ENCODE measurements around the gene GARIN5A. TPM values are rescaled to one million over a fixed set of nuclear protein-coding genes. Genes with fewer than 3 reads are reported as not detected.

The GARIN5A gene
- total RNA-seq, 1 experiment from 2014 or later, result 8.2 TPM

DNA sequence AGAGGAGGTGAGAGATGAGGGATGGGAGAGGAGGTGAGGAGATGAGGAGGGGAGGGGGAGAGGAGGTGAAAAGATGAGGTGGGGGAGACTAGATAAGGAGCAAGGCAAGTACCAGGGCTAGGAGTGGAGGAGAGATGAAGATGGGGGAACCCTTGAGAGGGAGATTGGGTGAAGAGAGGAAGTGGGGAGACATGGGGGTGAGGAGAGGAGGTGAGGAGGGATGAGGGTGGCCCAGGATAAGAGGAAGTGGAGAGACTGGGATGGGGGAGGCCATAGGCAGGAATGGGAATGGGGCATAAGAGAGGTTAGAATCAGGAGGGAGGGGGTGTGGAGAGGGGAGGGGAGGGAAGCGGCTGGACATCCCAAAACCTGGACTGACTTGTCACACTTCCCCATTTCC is 17.0 kb downstream of the GARIN5A start:
- H3K4me3 Mint-ChIP-seq, result no peak overlapping the region

DNA sequence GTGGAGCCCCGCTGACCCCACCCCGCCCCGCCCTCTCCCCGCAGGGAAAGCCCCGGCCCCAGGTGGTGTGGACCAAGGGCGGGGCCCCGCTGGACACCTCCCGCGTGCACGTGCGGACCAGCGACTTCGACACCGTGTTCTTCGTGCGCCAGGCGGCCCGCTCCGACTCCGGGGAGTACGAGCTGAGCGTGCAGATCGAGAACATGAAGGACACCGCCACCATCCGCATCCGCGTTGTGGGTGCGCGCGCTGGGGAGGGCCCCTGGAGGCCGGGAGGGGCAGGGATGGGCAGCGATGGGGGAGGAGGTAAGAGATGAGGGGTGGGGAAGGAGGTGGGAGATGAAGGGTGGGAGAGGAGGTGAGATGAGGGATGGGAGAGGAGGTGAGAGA is 17.6 kb downstream of the GARIN5A start:
- ChIA-PET POLR2A (no interaction called here), CTCF (interaction anchor here (0.6 to 2.0 kb wide), 2 partner anchors 90 to 130 kb away, joined by 3 to 12 read pairs; partner anchors contain the start of gene KCNC3)
- DNase-seq (ENCODE audit: low spot score), result no peak
- Mint-ChIP-seq H3K27me3 (ENCODE audit: low read depth) (no peaks in the 10 kb centered on the region; the same call in 1 of the 2 replicates), H3K27ac (no peak overlapping the region), H3K9me3 (peaks cover 9% of the 10 kb centered on the region), H3K4me1 (no peaks in the 10 kb centered on the region), H3K4me3 (no peak overlapping the region), H3K36me3 (no peaks in the 10 kb centered on the region)
- ATAC-seq, result no peak
- TF ChIP-seq, protein P1, sequence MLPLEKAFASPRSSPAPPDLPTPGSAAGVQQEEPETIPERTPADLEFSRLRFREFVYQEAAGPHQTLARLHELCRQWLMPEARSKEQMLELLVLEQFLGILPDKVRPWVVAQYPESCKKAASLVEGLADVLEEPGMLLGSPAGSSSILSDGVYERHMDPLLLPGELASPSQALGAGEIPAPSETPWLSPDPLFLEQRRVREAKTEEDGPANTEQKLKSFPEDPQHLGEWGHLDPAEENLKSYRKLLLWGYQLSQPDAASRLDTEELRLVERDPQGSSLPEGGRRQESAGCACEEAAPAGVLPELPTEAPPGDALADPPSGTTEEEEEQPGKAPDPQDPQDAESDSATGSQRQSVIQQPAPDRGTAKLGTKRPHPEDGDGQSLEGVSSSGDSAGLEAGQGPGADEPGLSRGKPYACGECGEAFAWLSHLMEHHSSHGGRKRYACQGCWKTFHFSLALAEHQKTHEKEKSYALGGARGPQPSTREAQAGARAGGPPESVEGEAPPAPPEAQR (CRISPR knock-in tag; IDR thresholded peaks at IDR 0.05), result no peak
- no peak for TF ChIP-seq ZNF396 (CRISPR knock-in tag; IDR thresholded peaks at IDR 0.05; ENCODE audit: borderline replicate concordance)

More for the DNA sequence above, 17.0 kb downstream of the GARIN5A start:
- CTCF ChIA-PET, result interaction anchor here (0.6 to 1.8 kb wide), 5 partner anchors 25 to 147 kb away, joined by 3 to 30 read pairs (median 4); partner anchors contain the start of gene KCNC3
- no peaks in the 10 kb centered on the region for H3K36me3 Mint-ChIP-seq
- no peaks in the 10 kb centered on the region; the same call in 1 of the 2 replicates for H3K27me3 Mint-ChIP-seq (ENCODE audit: low read depth)
- H3K27ac Mint-ChIP-seq, result no peak overlapping the region
- POLR2A ChIA-PET, result no interaction called here
- peaks cover 9% of the 10 kb centered on the region for H3K9me3 Mint-ChIP-seq
- H3K4me1 Mint-ChIP-seq, result no peaks in the 10 kb centered on the region
- ATAC-seq (no peak), DNase-seq (ENCODE audit: low spot score) (no peak)
- TF ChIP-seq KAT7 (CRISPR knock-in tag; IDR thresholded peaks at IDR 0.05; ENCODE audit: borderline replicate concordance) (no peak), ZNF219 (CRISPR knock-in tag; IDR thresholded peaks at IDR 0.05; ENCODE audit: borderline replicate concordance) (no peak), GRHL2 (CRISPR knock-in tag; IDR thresholded peaks at IDR 0.05; ENCODE audit: insufficient replicate concordance, severe bottlenecking) (no peak), CBFB (CRISPR knock-in tag; IDR thresholded peaks at IDR 0.05; ENCODE audit: low read depth) (no peak)
- TF ChIP-seq, protein P2, sequence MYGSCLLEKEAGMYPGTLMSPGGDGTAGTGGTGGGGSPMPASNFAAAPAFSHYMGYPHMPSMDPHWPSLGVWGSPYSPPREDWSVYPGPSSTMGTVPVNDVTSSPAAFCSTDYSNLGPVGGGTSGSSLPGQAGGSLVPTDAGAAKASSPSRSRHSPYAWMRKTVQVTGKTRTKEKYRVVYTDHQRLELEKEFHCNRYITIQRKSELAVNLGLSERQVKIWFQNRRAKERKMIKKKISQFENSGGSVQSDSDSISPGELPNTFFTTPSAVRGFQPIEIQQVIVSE (CRISPR knock-in tag; IDR thresholded peaks at IDR 0.05; ENCODE audit: borderline replicate concordance), result no peak
- TF ChIP-seq, protein P3, sequence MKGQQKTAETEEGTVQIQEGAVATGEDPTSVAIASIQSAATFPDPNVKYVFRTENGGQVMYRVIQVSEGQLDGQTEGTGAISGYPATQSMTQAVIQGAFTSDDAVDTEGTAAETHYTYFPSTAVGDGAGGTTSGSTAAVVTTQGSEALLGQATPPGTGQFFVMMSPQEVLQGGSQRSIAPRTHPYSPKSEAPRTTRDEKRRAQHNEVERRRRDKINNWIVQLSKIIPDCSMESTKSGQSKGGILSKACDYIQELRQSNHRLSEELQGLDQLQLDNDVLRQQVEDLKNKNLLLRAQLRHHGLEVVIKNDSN (CRISPR knock-in tag; IDR thresholded peaks at IDR 0.05), result no peak

DNA sequence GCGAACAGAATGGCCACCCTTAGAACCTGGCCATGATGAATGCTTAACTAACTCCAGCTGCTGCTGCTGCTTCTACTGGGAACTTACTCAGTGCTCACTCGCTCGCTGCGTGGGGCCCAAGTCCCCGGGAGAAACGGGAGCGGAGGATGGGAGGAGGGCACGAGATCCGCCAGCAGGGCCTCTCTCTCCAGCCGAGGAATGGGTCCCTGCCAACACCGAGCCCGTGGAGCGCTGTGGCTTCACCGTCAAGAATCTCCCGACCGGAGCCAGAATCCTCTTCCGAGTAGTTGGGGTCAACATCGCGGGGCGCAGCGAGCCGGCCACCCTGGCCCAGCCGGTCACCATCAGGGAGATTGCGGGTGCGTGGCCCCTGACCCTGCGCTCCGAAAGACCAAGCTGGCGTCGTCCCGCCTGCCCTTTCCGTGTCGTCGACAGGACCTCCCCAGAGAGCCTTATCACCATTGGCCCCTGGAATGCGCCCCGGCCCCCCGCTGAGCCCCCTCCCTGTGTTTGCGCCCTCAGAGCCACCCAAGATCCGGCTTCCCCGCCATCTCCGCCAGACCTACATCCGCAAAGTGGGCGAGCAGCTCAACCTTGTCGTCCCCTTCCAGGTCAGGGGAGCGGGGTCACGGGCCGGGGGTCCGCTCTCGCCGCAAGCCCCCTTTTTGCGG is 18.1 kb downstream of the GARIN5A start:
- Mint-ChIP-seq H3K36me3 (no peaks in the 10 kb centered on the region), H3K9me3 (peaks cover 9% of the 10 kb centered on the region), H3K4me3 (no peak overlapping the region), H3K27me3 (ENCODE audit: low read depth) (no peaks in the 10 kb centered on the region; the same call in 1 of the 2 replicates), H3K27ac (no peak overlapping the region), H3K4me1 (no peaks in the 10 kb centered on the region)
- POLR2A ChIA-PET, result no interaction called here
- DNase-seq (ENCODE audit: low spot score), result no peak
- CTCF ChIA-PET, result interaction anchor here (0.6 to 2.5 kb wide), 5 partner anchors 7 to 129 kb away, joined by 3 to 13 read pairs (median 4); partner anchors contain the start of gene KCNC3
- ATAC-seq, result no peak
- TF ChIP-seq TEAD1 (CRISPR knock-in tag; IDR thresholded peaks at IDR 0.05) (no peak), MXD4 (CRISPR knock-in tag; IDR thresholded peaks at IDR 0.05; ENCODE audit: borderline replicate concordance) (no peak), NR1H2 (CRISPR knock-in tag; IDR thresholded peaks at IDR 0.05) (no peak), TCF7 (CRISPR knock-in tag; IDR thresholded peaks at IDR 0.05; ENCODE audit: low read depth) (no peak), JAZF1 (CRISPR knock-in tag; IDR thresholded peaks at IDR 0.05) (no peak), ATF1 (CRISPR knock-in tag; IDR thresholded peaks at IDR 0.05) (no peak), GTF2I (CRISPR knock-in tag; conservative IDR thresholded peaks at IDR 0.05) (no peak), MYBL2 (CRISPR knock-in tag; IDR thresholded peaks at IDR 0.05) (no peak)
- TF ChIP-seq, protein P1 (CRISPR knock-in tag; IDR thresholded peaks at IDR 0.05), result no peak
- TF ChIP-seq, protein P4, sequence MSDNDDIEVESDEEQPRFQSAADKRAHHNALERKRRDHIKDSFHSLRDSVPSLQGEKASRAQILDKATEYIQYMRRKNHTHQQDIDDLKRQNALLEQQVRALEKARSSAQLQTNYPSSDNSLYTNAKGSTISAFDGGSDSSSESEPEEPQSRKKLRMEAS (CRISPR knock-in tag; IDR thresholded peaks at IDR 0.05), result no peak
- TF ChIP-seq, protein P5, sequence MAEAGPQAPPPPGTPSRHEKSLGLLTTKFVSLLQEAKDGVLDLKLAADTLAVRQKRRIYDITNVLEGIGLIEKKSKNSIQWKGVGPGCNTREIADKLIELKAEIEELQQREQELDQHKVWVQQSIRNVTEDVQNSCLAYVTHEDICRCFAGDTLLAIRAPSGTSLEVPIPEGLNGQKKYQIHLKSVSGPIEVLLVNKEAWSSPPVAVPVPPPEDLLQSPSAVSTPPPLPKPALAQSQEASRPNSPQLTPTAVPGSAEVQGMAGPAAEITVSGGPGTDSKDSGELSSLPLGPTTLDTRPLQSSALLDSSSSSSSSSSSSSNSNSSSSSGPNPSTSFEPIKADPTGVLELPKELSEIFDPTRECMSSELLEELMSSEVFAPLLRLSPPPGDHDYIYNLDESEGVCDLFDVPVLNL (CRISPR knock-in tag; IDR thresholded peaks at IDR 0.05; ENCODE audit: borderline replicate concordance, low read depth), result no peak
- TF ChIP-seq, protein P6, sequence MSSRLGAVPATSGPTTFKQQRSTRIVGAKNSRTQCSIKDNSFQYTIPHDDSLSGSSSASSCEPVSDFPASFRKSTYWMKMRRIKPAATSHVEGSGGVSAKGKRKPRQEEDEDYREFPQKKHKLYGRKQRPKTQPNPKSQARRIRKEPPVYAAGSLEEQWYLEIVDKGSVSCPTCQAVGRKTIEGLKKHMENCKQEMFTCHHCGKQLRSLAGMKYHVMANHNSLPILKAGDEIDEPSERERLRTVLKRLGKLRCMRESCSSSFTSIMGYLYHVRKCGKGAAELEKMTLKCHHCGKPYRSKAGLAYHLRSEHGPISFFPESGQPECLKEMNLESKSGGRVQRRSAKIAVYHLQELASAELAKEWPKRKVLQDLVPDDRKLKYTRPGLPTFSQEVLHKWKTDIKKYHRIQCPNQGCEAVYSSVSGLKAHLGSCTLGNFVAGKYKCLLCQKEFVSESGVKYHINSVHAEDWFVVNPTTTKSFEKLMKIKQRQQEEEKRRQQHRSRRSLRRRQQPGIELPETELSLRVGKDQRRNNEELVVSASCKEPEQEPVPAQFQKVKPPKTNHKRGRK (CRISPR knock-in tag; IDR thresholded peaks at IDR 0.05; ENCODE audit: borderline replicate concordance), result no peak
- TF ChIP-seq, protein P7, sequence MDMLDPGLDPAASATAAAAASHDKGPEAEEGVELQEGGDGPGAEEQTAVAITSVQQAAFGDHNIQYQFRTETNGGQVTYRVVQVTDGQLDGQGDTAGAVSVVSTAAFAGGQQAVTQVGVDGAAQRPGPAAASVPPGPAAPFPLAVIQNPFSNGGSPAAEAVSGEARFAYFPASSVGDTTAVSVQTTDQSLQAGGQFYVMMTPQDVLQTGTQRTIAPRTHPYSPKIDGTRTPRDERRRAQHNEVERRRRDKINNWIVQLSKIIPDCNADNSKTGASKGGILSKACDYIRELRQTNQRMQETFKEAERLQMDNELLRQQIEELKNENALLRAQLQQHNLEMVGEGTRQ (CRISPR knock-in tag; IDR thresholded peaks at IDR 0.05), result no peak

All from WTC11 (cell line).